ENCODE measurements around the gene TRPC4AP. TPM values are rescaled to one million over a fixed set of nuclear protein-coding genes. Genes with fewer than 3 reads are reported as not detected.

The TRPC4AP gene
- total RNA-seq, 1 experiment from 2014 or later = 48.6 TPM

GRCh38 chr20:34974246-34974645, 118.4 kb downstream of the TRPC4AP start (continued):
- TF ChIP-seq REST (IDR thresholded peaks at IDR 0.05; ENCODE audit: low read depth) (no peak), ATF3 (IDR thresholded peaks at IDR 0.05) (no peak), FOSL1 (IDR thresholded peaks at IDR 0.05; ENCODE audit: low read depth) (no peak), POLR2AphosphoS5 (IDR thresholded peaks at IDR 0.05; ENCODE audit: low read depth, low read length) (no peak), ZFX (IDR thresholded peaks at IDR 0.05) (no peak), CEBPB (IDR thresholded peaks at IDR 0.05; ENCODE audit: low read depth) (no peak), ZNF274 (IDR thresholded peaks at IDR 0.05; ENCODE audit: low read depth, low read length) (no peak), JUND (IDR thresholded peaks at IDR 0.05) (no peak)

GRCh38 chr20:34971561-34972235, 120.9 kb downstream of the TRPC4AP start:
- Histone ChIP-seq H4K20me1 (ENCODE audit: insufficient read depth) (no peaks in the 10 kb centered on the region), H3K4me2 (ENCODE audit: low read length) (no peak overlapping the region), H3K27me3 (ENCODE audit: insufficient read depth, low read length) (peaks cover 4% of the 10 kb centered on the region; the same call in 1 of the 2 replicates), H3K27ac (ENCODE audit: low read depth, low read length) (no peak overlapping the region), H3K79me2 (ENCODE audit: insufficient read depth, low read length) (no peaks in the 10 kb centered on the region), H3K9me2 (ENCODE audit: insufficient read depth) (no peaks in the 10 kb centered on the region), H3K4me3 (replicated peaks in 1 of 2; ENCODE audit: low read depth in 1 of 2, low read length in 2 of 2) (no peak overlapping the region), H3K4me1 (ENCODE audit: control insufficient read depth in 1 of 2, insufficient read depth in 2 of 2, low read length in 2 of 2) (no peaks in the 10 kb centered on the region), H3K36me3 (ENCODE audit: control insufficient read depth in 1 of 2, insufficient read depth in 2 of 2, low read length in 2 of 2) (no peaks in the 10 kb centered on the region), H3K9me3 (ENCODE audit: control insufficient read depth in 1 of 2, insufficient read depth in 1 of 2, low read depth in 1 of 2, low read length in 2 of 2) (no peaks in the 10 kb centered on the region), H2AFZ (ENCODE audit: low read depth, low read length, poor library complexity, severe bottlenecking) (no peak overlapping the region), H3K9ac (ENCODE audit: low read length) (no peak overlapping the region)
- ATAC-seq (no peak), DNase-seq (ENCODE audit: low read depth, low spot score) (no peak)
- ChIA-PET CTCF (interaction anchor here (1.1 kb wide), 1 partner anchor 97 kb away, joined by 3 read pairs; no protein-coding TSS in a partner anchor), POLR2A (no interaction called here), RAD21 (ENCODE audit: low non-redundant PET in 1 of 2, low total read pairs in 2 of 2, uncharacterized antibody in 2 of 2, unreplicated experiment in 2 of 2) (no interaction called here)
- no peak for TF ChIP-seq ZNF274 (IDR thresholded peaks at IDR 0.05; ENCODE audit: low read depth, low read length)
- no peak for TF ChIP-seq ATF3 (IDR thresholded peaks at IDR 0.05)
- intact Hi-C loops (cut with micrococcal nuclease) = no loop called here
- no TSS peak for BruUV-seq (replicated peaks)
